MCF 10A (cell line): Measurements from ENCODE around the gene CCDC39. TPM values are rescaled to one million over a fixed set of nuclear protein-coding genes. Genes with fewer than 3 reads are reported as not detected.

Experiments used
- BruUV-seq: library from RNA; stranded (reverse); fragments of 400-500 nt; replicated peaks from 2 replicates; lab custom pipeline; 2021; lab: Mats Ljungman, UMichigan
- CTCF ChIA-PET: fragments of 300-600 bp; sonication (Branson Sonifier 250); formaldehyde crosslinking; extraction: SDS; loops from one replicate; lab custom pipeline; 2021; ENCODE audit warnings: antibody characterized with exemption, inconsistent platforms; lab: Yijun Ruan, JAX
- POLR2A ChIA-PET: fragments of 300-600, 350-650 bp; sonication (Branson Sonifier 250); formaldehyde crosslinking; extraction: SDS; loops from one replicate; lab custom pipeline; 2020; ENCODE audit warnings: antibody characterized with exemption, inconsistent platforms; lab: Yijun Ruan, JAX
- DNase-seq: peaks from one replicate; pipeline ENCODE4 v3.0.0-alpha.2; 2018; ENCODE audit not compliant: unreplicated experiment
- H3K27ac Mint-ChIP-seq: one replicate; pipeline ENCODE4 v1.8.0; 2022; ENCODE audit warnings: mild to moderate bottlenecking, low read depth, mixed read lengths; ENCODE audit not compliant: unreplicated experiment
- H3K27me3 Mint-ChIP-seq: one replicate; pipeline ENCODE4 v1.8.0; 2022; ENCODE audit warnings: mixed read lengths; ENCODE audit not compliant: insufficient read depth, unreplicated experiment
- H3K36me3 Mint-ChIP-seq: one replicate; pipeline ENCODE4 v1.8.0; 2022; ENCODE audit warnings: mild to moderate bottlenecking, moderate library complexity, mixed read lengths; ENCODE audit not compliant: insufficient read depth, unreplicated experiment
- H3K4me1 Mint-ChIP-seq: one replicate; pipeline ENCODE4 v1.8.0; 2022; ENCODE audit warnings: mixed read lengths; ENCODE audit not compliant: insufficient read depth, unreplicated experiment
- H3K4me3 Mint-ChIP-seq: one replicate; pipeline ENCODE4 v1.8.0; 2022; ENCODE audit warnings: mild to moderate bottlenecking, moderate library complexity, mixed read lengths; ENCODE audit not compliant: unreplicated experiment
- H3K9me3 Mint-ChIP-seq: one replicate; pipeline ENCODE4 v1.8.0; 2022; ENCODE audit warnings: mixed read lengths; ENCODE audit not compliant: unreplicated experiment
- intact Hi-C: fragments of 100-400 bp; cut with micrococcal nuclease; formaldehyde crosslinking; loops from 2 replicates; pipeline ENCODE4 v1.14.1; 2022
- total RNA-seq: library from RNA; stranded (reverse); gene quantifications from 2 replicates; pipeline ENCODE4 v1.2.3, GENCODE V29; 2022
- TF ChIP-seq, protein P1 (sequence below): fragments of 200-600 bp; IDR thresholded peaks from one replicate; pipeline ENCODE4 v1.8.0; 2022; ENCODE audit warnings: antibody characterized with exemption, mild to moderate bottlenecking; ENCODE audit not compliant: unreplicated experiment

CCDC39 gene
- total RNA-seq, 1 experiment from 2014 or later = not detected

DNA sequence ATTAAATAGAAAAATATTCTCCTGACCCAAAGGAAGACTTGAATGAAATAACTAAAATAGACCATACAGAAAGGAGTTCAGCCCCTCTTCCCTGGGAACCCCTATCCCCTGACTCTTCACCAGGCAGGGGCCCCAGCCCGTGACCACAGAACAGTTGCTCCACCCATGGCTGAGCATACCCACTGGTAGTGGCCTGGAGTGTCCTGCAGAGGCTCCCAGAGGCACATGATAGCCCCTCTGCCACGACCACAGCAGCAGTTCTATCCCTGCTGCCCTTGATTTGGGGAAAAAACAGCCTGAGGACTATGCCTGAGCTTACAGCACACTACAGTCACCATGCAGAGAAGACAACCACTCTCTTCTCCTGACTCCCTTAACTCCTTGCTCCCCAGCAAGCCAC is 45.6 kb downstream of the CCDC39 start:
- DNase-seq = peak; percentile 13
- intact Hi-C loops = no loop called here
- Mint-ChIP-seq H3K27me3 (peaks cover 14% of the 10 kb centered on the region), H3K36me3 (no peaks in the 10 kb centered on the region), H3K9me3 (no peaks in the 10 kb centered on the region), H3K4me1 (no peaks in the 10 kb centered on the region), H3K27ac (no peak overlapping the region), H3K4me3 (no peak overlapping the region)
- ChIA-PET POLR2A (no interaction called here), CTCF (no interaction called here)
- TF ChIP-seq, protein P1, sequence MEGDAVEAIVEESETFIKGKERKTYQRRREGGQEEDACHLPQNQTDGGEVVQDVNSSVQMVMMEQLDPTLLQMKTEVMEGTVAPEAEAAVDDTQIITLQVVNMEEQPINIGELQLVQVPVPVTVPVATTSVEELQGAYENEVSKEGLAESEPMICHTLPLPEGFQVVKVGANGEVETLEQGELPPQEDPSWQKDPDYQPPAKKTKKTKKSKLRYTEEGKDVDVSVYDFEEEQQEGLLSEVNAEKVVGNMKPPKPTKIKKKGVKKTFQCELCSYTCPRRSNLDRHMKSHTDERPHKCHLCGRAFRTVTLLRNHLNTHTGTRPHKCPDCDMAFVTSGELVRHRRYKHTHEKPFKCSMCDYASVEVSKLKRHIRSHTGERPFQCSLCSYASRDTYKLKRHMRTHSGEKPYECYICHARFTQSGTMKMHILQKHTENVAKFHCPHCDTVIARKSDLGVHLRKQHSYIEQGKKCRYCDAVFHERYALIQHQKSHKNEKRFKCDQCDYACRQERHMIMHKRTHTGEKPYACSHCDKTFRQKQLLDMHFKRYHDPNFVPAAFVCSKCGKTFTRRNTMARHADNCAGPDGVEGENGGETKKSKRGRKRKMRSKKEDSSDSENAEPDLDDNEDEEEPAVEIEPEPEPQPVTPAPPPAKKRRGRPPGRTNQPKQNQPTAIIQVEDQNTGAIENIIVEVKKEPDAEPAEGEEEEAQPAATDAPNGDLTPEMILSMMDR = no peak
- BruUV-seq = no TSS peak

DNA sequence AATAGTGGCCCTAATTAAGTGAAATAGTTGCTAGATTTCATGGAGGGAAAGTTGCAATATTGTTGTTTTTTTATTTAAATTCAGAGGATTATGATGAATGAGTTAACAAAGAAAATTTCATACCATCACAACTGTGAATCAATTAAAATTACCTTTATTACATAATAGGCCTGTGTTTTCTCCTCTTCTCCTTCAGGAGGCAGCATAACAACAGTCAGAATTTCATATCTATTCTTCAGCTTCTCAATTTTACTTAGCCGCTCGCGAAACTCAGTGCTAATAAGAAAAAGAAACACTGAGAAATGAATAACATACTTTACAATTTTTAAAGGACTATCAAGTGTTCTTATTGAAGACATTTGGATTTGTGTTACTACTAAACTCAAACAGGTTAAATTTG is 48.0 kb downstream of the CCDC39 start:
- intact Hi-C loops = no loop called here
- Mint-ChIP-seq H3K4me1 (no peaks in the 10 kb centered on the region), H3K9me3 (no peaks in the 10 kb centered on the region), H3K27me3 (peaks cover 14% of the 10 kb centered on the region), H3K36me3 (peaks cover 6% of the 10 kb centered on the region), H3K4me3 (no peak overlapping the region), H3K27ac (no peak overlapping the region)
- no TSS peak for BruUV-seq
- ChIA-PET POLR2A (no interaction called here), CTCF (interaction anchor here (1.5 kb wide), 1 partner anchor 150 kb away, joined by 5 read pairs; no protein-coding TSS in a partner anchor)
- DNase-seq = no peak
- TF ChIP-seq, protein P1 = peak; percentile 26

DNA sequence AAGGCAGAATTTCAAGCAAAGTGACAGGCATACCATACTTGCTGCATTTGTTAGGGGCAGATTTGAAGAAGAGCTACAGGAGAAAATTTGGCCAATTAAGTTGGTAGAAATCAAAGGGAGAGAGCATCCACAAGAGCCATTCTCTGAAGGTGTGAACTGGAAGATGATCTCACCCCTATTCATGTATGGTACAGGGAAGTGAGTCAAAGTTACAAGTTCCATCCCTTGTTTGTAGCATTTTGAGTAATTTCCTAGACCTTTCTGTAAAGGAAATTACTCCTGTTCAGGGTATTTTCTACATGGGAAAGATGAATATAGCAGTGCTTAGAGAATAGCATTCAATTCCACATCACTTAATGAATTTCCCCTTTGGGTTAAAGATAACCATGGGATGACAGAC is 48.9 kb downstream of the CCDC39 start:
- ChIA-PET POLR2A (no interaction called here), CTCF (interaction anchor here (0.7 kb wide), 1 partner anchor 98 kb away, joined by 5 read pairs; no protein-coding TSS in a partner anchor)

DNA sequence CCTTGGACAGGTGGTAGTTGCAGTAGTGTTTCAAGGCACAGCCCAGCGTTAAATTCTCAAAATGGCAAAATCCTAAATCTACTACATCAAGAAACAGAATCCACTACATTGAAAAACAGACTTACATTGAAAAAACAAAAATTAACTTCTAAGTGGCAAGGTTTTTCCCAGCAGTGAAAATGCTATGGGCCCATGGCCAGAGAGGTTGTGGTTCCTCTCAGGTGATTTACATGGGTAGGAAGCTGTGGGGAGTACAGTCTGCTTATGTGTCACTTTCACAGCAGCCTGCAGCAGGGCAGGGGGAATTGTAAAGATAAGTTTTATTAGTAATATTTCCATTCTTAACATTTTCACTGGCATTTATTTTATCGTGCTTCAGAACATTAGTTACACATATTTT is 52.4 kb downstream of the CCDC39 start:
- H3K4me1 Mint-ChIP-seq = no peaks in the 10 kb centered on the region
- intact Hi-C loops = no loop called here
- no peaks in the 10 kb centered on the region for H3K27me3 Mint-ChIP-seq
- H3K27ac Mint-ChIP-seq = no peak overlapping the region
- no peak overlapping the region for H3K4me3 Mint-ChIP-seq
- H3K36me3 Mint-ChIP-seq = peaks cover 31% of the 10 kb centered on the region
- BruUV-seq = no TSS peak
- no peaks in the 10 kb centered on the region for H3K9me3 Mint-ChIP-seq
- ChIA-PET CTCF (no interaction called here), POLR2A (no interaction called here)
- no peak for DNase-seq
- TF ChIP-seq, protein P1 = no peak

More for the DNA sequence above, 48.9 kb downstream of the CCDC39 start:
- DNase-seq = no peak
- intact Hi-C loops = no loop called here
- no peak overlapping the region for H3K4me3 Mint-ChIP-seq
- peaks cover 14% of the 10 kb centered on the region for H3K27me3 Mint-ChIP-seq
- peaks cover 12% of the 10 kb centered on the region for H3K36me3 Mint-ChIP-seq
- TF ChIP-seq, protein P1 = no peak
- H3K9me3 Mint-ChIP-seq = no peaks in the 10 kb centered on the region
- H3K4me1 Mint-ChIP-seq = no peaks in the 10 kb centered on the region
- no TSS peak for BruUV-seq
- no peak overlapping the region for H3K27ac Mint-ChIP-seq
